ENCODE data around the gene METTL1.

Gene METTL1

DNA sequence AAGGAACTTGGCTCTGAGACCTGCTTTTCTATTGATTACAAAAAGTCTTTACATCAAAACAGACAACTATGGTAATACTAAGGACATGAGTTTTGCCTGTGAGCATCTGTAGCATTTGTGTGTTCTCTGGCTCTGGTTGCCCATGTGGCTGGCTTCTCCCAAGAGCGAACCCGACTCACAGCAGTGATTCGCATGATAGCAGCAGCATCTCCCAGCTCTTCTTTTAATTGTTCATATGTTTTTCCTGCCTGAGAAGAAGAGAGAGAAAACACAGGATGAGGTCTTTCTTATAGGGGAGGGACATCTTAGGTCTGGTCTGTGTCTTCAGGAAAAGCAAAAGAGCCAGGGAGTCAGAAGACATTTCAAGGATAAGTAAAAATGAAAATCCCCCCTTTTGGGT lies 29.1 kb upstream of the METTL1 start:
- no peak for FAIRE-seq
- DNase-seq (ENCODE audit: insufficient read length, low spot score): no peak
- TF ChIP-seq TAF1 (IDR thresholded peaks at IDR 0.05; ENCODE audit: low read depth, low read length) (no peak), POLR2A (IDR thresholded peaks at IDR 0.05; ENCODE audit: low read depth, low read length) (no peak), POU2F2 (IDR thresholded peaks at IDR 0.05; ENCODE audit: low read depth, low read length) (no peak), PAX5 (IDR thresholded peaks at IDR 0.05; ENCODE audit: insufficient read depth, low read length, severe bottlenecking) (no peak), POLR2AphosphoS5 (IDR thresholded peaks at IDR 0.05; ENCODE audit: low read depth, low read length) (no peak), SPI1 (IDR thresholded peaks at IDR 0.05; ENCODE audit: low read depth, low read length) (no peak)

- TF ChIP-seq POLR2AphosphoS5 (IDR thresholded peaks at IDR 0.05; ENCODE audit: low read depth, low read length) (no peak), PAX5 (IDR thresholded peaks at IDR 0.05; ENCODE audit: insufficient read depth, low read length, severe bottlenecking) (no peak), POU2F2 (IDR thresholded peaks at IDR 0.05; ENCODE audit: low read depth, low read length) (no peak), TAF1 (IDR thresholded peaks at IDR 0.05; ENCODE audit: low read depth, low read length) (no peak), POLR2A (IDR thresholded peaks at IDR 0.05; ENCODE audit: low read depth, low read length) (no peak), SPI1 (IDR thresholded peaks at IDR 0.05; ENCODE audit: low read depth, low read length) (no peak)
- no peak for FAIRE-seq
- no peak for DNase-seq (ENCODE audit: insufficient read length, low spot score)
Observed at GRCh38 chr12:57797933-57798332, 26.0 kb upstream of the METTL1 start.

DNA sequence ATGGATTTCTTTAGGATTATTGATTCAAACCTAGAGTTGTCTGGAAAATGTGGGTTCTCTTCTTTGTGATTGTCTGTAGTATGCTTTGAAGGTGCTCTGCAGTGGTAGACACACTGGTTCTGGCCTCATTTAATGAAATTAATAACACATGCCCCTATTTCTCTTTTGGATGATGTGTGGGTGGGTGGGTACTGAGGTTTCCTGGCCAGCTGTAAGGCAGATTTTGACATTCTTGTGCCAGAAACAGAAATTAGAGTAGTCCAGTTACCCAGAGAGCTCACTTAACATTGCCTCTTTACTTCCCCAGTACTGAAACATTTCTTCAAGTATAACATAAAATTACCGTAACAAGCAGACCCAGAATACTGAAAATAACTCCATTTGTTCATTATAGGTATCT lies 25.1 kb upstream of the METTL1 start:
- DNase-seq (ENCODE audit: insufficient read length, low spot score) (no peak), FAIRE-seq (no peak)
- TF ChIP-seq TAF1 (IDR thresholded peaks at IDR 0.05; ENCODE audit: low read depth, low read length) (no peak), PAX5 (IDR thresholded peaks at IDR 0.05; ENCODE audit: insufficient read depth, low read length, severe bottlenecking) (no peak), POU2F2 (IDR thresholded peaks at IDR 0.05; ENCODE audit: low read depth, low read length) (no peak), POLR2A (IDR thresholded peaks at IDR 0.05; ENCODE audit: low read depth, low read length) (no peak), POLR2AphosphoS5 (IDR thresholded peaks at IDR 0.05; ENCODE audit: low read depth, low read length) (no peak), SPI1 (IDR thresholded peaks at IDR 0.05; ENCODE audit: low read depth, low read length) (no peak)

GRCh38 chr12:57795354-57795753 lies 23.4 kb upstream of the METTL1 start:
- DNase-seq (ENCODE audit: insufficient read length, low spot score): no peak

GRCh38 chr12:57793920-57794319 lies 22.0 kb upstream of the METTL1 start:
- no peak for FAIRE-seq
- no peak for TF ChIP-seq POLR2A (IDR thresholded peaks at IDR 0.05; ENCODE audit: low read depth, low read length)
- no peak for TF ChIP-seq POU2F2 (IDR thresholded peaks at IDR 0.05; ENCODE audit: low read depth, low read length)
- TF ChIP-seq PAX5 (IDR thresholded peaks at IDR 0.05; ENCODE audit: insufficient read depth, low read length, severe bottlenecking): no peak
- TF ChIP-seq POLR2AphosphoS5 (IDR thresholded peaks at IDR 0.05; ENCODE audit: low read depth, low read length): no peak
- no peak for TF ChIP-seq SPI1 (IDR thresholded peaks at IDR 0.05; ENCODE audit: low read depth, low read length)
- TF ChIP-seq TAF1 (IDR thresholded peaks at IDR 0.05; ENCODE audit: low read depth, low read length): no peak
- no peak for DNase-seq (ENCODE audit: insufficient read length, low spot score)

More at GRCh38 chr12:57795354-57795753, 23.4 kb upstream of the METTL1 start:
- FAIRE-seq: no peak
- TF ChIP-seq POLR2AphosphoS5 (IDR thresholded peaks at IDR 0.05; ENCODE audit: low read depth, low read length) (no peak), SPI1 (IDR thresholded peaks at IDR 0.05; ENCODE audit: low read depth, low read length) (no peak), POU2F2 (IDR thresholded peaks at IDR 0.05; ENCODE audit: low read depth, low read length) (no peak), PAX5 (IDR thresholded peaks at IDR 0.05; ENCODE audit: insufficient read depth, low read length, severe bottlenecking) (no peak), POLR2A (IDR thresholded peaks at IDR 0.05; ENCODE audit: low read depth, low read length) (no peak), TAF1 (IDR thresholded peaks at IDR 0.05; ENCODE audit: low read depth, low read length) (no peak)

GRCh38 chr12:57783861-57784260 lies 12.0 kb upstream of the METTL1 start:
- FAIRE-seq (no peak), DNase-seq (ENCODE audit: insufficient read length, low spot score) (no peak)
- no peak for TF ChIP-seq POLR2AphosphoS5 (IDR thresholded peaks at IDR 0.05; ENCODE audit: low read depth, low read length)
- no peak for TF ChIP-seq POLR2A (IDR thresholded peaks at IDR 0.05; ENCODE audit: low read depth, low read length)
- TF ChIP-seq TAF1 (IDR thresholded peaks at IDR 0.05; ENCODE audit: low read depth, low read length): no peak
- no peak for TF ChIP-seq PAX5 (IDR thresholded peaks at IDR 0.05; ENCODE audit: insufficient read depth, low read length, severe bottlenecking)
- TF ChIP-seq POU2F2 (IDR thresholded peaks at IDR 0.05; ENCODE audit: low read depth, low read length): no peak
- no peak for TF ChIP-seq SPI1 (IDR thresholded peaks at IDR 0.05; ENCODE audit: low read depth, low read length)

- no peak for TF ChIP-seq POLR2A (IDR thresholded peaks at IDR 0.05; ENCODE audit: low read depth, low read length)
- no peak for TF ChIP-seq PAX5 (IDR thresholded peaks at IDR 0.05; ENCODE audit: insufficient read depth, low read length, severe bottlenecking)
- TF ChIP-seq TAF1 (IDR thresholded peaks at IDR 0.05; ENCODE audit: low read depth, low read length): no peak
- no peak for TF ChIP-seq POU2F2 (IDR thresholded peaks at IDR 0.05; ENCODE audit: low read depth, low read length)
- TF ChIP-seq POLR2AphosphoS5 (IDR thresholded peaks at IDR 0.05; ENCODE audit: low read depth, low read length): no peak
- TF ChIP-seq SPI1 (IDR thresholded peaks at IDR 0.05; ENCODE audit: low read depth, low read length): no peak
- DNase-seq (ENCODE audit: insufficient read length, low spot score) (no peak), FAIRE-seq (no peak)
Observed at GRCh38 chr12:57783466-57783801, 11.5 kb upstream of the METTL1 start.

DNA sequence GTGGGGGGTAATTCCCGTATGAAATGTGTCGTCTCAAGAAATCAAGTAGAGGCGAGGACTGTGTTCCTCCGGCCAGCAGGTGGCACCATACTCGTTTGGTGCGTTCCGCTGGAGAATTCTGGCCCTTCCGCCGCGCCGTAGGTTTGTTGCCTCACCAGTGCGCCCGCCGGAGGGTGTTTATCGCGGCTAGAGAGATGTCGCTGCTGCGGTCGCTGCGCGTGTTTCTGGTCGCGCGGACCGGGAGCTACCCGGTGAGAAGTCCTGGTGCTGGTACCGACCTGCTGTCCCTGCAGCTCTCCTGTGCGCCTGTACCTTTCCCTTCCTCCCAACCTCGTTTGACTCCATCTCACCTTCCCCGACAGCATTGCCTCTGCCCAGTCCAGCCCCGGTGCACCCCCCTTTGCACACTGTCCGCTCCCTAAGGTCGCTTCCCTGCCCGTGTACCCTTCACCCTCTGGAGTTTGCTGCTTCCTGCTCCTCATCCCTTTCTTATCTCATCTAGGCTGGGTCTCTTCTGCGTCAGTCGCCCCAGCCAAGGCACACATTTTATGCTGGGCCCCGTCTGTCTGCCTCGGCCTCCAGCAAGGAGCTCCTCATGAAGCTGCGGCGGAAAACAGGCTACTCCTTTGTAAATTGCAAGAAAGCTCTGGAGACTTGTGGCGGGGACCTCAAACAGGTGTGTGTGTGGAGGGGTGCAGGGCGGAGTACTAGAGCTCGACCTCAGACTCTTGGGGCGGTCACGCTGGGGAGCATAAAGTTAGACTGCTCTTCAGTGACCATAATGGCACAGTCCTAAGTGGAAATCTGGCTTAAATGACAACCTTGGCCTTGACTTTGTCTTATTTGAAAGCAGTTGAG lies 10.9 kb upstream of the METTL1 start, which contains the start of gene TSFM:
Gene TSFM (plus strand): TSS at position 180 of the 858 bp plus-strand sequence. CDS start 15 bp downstream, at position 195.
- FAIRE-seq: peak; percentile 95
- DNase-seq (ENCODE audit: insufficient read length, low spot score): peak; percentile 74
- TF ChIP-seq PAX5 (IDR thresholded peaks at IDR 0.05; ENCODE audit: insufficient read depth, low read length, severe bottlenecking) (peak; percentile 63), TAF1 (IDR thresholded peaks at IDR 0.05; ENCODE audit: low read depth, low read length) (peak; percentile 72), SPI1 (IDR thresholded peaks at IDR 0.05; ENCODE audit: low read depth, low read length) (0 out of 2 replicates have a peak, but pooled peaks have one; percentile 6), POU2F2 (IDR thresholded peaks at IDR 0.05; ENCODE audit: low read depth, low read length) (peak; percentile 85), POLR2AphosphoS5 (IDR thresholded peaks at IDR 0.05; ENCODE audit: low read depth, low read length) (peak; percentile 93), POLR2A (IDR thresholded peaks at IDR 0.05; ENCODE audit: low read depth, low read length) (peak; percentile 90)

- no peak for TF ChIP-seq TAF1 (IDR thresholded peaks at IDR 0.05; ENCODE audit: low read depth, low read length)
- no peak for TF ChIP-seq SPI1 (IDR thresholded peaks at IDR 0.05; ENCODE audit: low read depth, low read length)
- no peak for TF ChIP-seq POLR2AphosphoS5 (IDR thresholded peaks at IDR 0.05; ENCODE audit: low read depth, low read length)
- no peak for DNase-seq (ENCODE audit: insufficient read length, low spot score)
- no peak for FAIRE-seq
Observed at GRCh38 chr12:57782243-57782607, 10.3 kb upstream of the METTL1 start.
